ENCODE data around the gene NAA25. TPM values are rescaled to one million over a fixed set of nuclear protein-coding genes. Genes with fewer than 3 reads are reported as not detected.

Gene NAA25
- total RNA-seq, 1 experiment from 2014 or later, result 70.5 TPM

- TF ChIP-seq EZH2 (IDR thresholded peaks at IDR 0.05; ENCODE audit: borderline replicate concordance, low read depth, low read length, poor library complexity, severe bottlenecking) (no peak), CTCF (conservative IDR thresholded peaks at IDR 0.05; ENCODE audit: low read depth, low read length) (no peak)
- POLR2A ChIA-PET (ENCODE audit: low non-redundant PET), result interaction anchor here (0.6 kb wide), 1 partner anchor 180 kb away, joined by 13 read pairs; no protein-coding TSS in a partner anchor
- CTCF ChIA-PET, result interaction anchor here (0.5 kb wide), 2 partner anchors 17 to 449 kb away, joined by 3 to 11 read pairs; no protein-coding TSS in a partner anchor
- Histone ChIP-seq H3K36me3 (ENCODE audit: insufficient read depth, low read length, poor library complexity, severe bottlenecking) (no peaks in the 10 kb centered on the region), H3K9me3 (ENCODE audit: low read depth, low read length, poor library complexity, severe bottlenecking) (no peaks in the 10 kb centered on the region), H3K27ac (ENCODE audit: low read depth, low read length, poor library complexity, severe bottlenecking) (no peak overlapping the region), H3K4me3 (ENCODE audit: low read depth, low read length, poor library complexity, severe bottlenecking) (peak overlapping the region; percentile 84), H3K4me1 (ENCODE audit: insufficient read depth, low read length, poor library complexity, severe bottlenecking) (peaks cover 37% of the 10 kb centered on the region), H3K27me3 (replicated peaks; ENCODE audit: insufficient read depth, low read depth, low read length, poor library complexity) (no peaks in the 10 kb centered on the region)
- no TSS peak for BruUV-seq (replicated peaks)
- no peak for DNase-seq (ENCODE audit: low spot score)
- intact Hi-C loops (cut with micrococcal nuclease; ENCODE audit: unreplicated experiment), result loop anchor here (1.0 kb wide), 1 partner anchor 17 kb away; the partner anchor contains the start of gene NAA25
Measured at GRCh38 chr12:112124918-112125249, 16.3 kb upstream of the NAA25 start.

GRCh38 chr12:112122823-112123690, 14.5 kb upstream of the NAA25 start:
- DNase-seq (ENCODE audit: low spot score), result peak; percentile 59
- Histone ChIP-seq H3K27ac (ENCODE audit: low read depth, low read length, poor library complexity, severe bottlenecking) (no peak overlapping the region), H3K27me3 (replicated peaks; ENCODE audit: insufficient read depth, low read depth, low read length, poor library complexity) (no peaks in the 10 kb centered on the region), H3K4me1 (ENCODE audit: insufficient read depth, low read length, poor library complexity, severe bottlenecking) (peaks cover 25% of the 10 kb centered on the region), H3K4me3 (ENCODE audit: low read depth, low read length, poor library complexity, severe bottlenecking) (no peak overlapping the region), H3K36me3 (ENCODE audit: insufficient read depth, low read length, poor library complexity, severe bottlenecking) (no peaks in the 10 kb centered on the region), H3K9me3 (ENCODE audit: low read depth, low read length, poor library complexity, severe bottlenecking) (no peaks in the 10 kb centered on the region)
- intact Hi-C loops (cut with micrococcal nuclease; ENCODE audit: unreplicated experiment), result no loop called here
- ChIA-PET CTCF (no interaction called here), POLR2A (ENCODE audit: low non-redundant PET) (no interaction called here)
- BruUV-seq (replicated peaks), result no TSS peak
- no peak for TF ChIP-seq EZH2 (IDR thresholded peaks at IDR 0.05; ENCODE audit: borderline replicate concordance, low read depth, low read length, poor library complexity, severe bottlenecking)
- no peak for TF ChIP-seq CTCF (conservative IDR thresholded peaks at IDR 0.05; ENCODE audit: low read depth, low read length)

GRCh38 chr12:112121780-112122565, 13.4 kb upstream of the NAA25 start:
- TF ChIP-seq CTCF (conservative IDR thresholded peaks at IDR 0.05; ENCODE audit: low read depth, low read length) (no peak), EZH2 (IDR thresholded peaks at IDR 0.05; ENCODE audit: borderline replicate concordance, low read depth, low read length, poor library complexity, severe bottlenecking) (no peak)
- intact Hi-C loops (cut with micrococcal nuclease; ENCODE audit: unreplicated experiment), result no loop called here
- H3K36me3 ChIP-seq (ENCODE audit: insufficient read depth, low read length, poor library complexity, severe bottlenecking), result no peaks in the 10 kb centered on the region
- no peak overlapping the region for H3K4me3 ChIP-seq (ENCODE audit: low read depth, low read length, poor library complexity, severe bottlenecking)
- ChIA-PET POLR2A (ENCODE audit: low non-redundant PET) (no interaction called here), CTCF (interaction anchor here (0.7 kb wide), 1 partner anchor 1057 kb away, joined by 6 read pairs; no protein-coding TSS in a partner anchor)
- peak; percentile 21 for DNase-seq (ENCODE audit: low spot score)
- no peaks in the 10 kb centered on the region for H3K9me3 ChIP-seq (ENCODE audit: low read depth, low read length, poor library complexity, severe bottlenecking)
- peak overlapping the region; percentile 1 for H3K27ac ChIP-seq (ENCODE audit: low read depth, low read length, poor library complexity, severe bottlenecking)
- no TSS peak for BruUV-seq (replicated peaks)
- no peaks in the 10 kb centered on the region for H3K27me3 ChIP-seq (replicated peaks; ENCODE audit: insufficient read depth, low read depth, low read length, poor library complexity)
- peaks cover 29% of the 10 kb centered on the region for H3K4me1 ChIP-seq (ENCODE audit: insufficient read depth, low read length, poor library complexity, severe bottlenecking)
